Glomerular visceral epithelial cell (primary cell): ENCODE measurements around the gene SHMT1.
"Not testable (repeated sequence)": the region's sequence is repeated elsewhere in the genome, so short reads cannot be mapped to it uniquely, and the experiment has no call there.

Experiments
- DNase-seq: peaks from one replicate; pipeline ENCODE4 v3.0.0-alpha.2; 2016; ENCODE audit errors: extremely low spot score

The SHMT1 gene

DNA sequence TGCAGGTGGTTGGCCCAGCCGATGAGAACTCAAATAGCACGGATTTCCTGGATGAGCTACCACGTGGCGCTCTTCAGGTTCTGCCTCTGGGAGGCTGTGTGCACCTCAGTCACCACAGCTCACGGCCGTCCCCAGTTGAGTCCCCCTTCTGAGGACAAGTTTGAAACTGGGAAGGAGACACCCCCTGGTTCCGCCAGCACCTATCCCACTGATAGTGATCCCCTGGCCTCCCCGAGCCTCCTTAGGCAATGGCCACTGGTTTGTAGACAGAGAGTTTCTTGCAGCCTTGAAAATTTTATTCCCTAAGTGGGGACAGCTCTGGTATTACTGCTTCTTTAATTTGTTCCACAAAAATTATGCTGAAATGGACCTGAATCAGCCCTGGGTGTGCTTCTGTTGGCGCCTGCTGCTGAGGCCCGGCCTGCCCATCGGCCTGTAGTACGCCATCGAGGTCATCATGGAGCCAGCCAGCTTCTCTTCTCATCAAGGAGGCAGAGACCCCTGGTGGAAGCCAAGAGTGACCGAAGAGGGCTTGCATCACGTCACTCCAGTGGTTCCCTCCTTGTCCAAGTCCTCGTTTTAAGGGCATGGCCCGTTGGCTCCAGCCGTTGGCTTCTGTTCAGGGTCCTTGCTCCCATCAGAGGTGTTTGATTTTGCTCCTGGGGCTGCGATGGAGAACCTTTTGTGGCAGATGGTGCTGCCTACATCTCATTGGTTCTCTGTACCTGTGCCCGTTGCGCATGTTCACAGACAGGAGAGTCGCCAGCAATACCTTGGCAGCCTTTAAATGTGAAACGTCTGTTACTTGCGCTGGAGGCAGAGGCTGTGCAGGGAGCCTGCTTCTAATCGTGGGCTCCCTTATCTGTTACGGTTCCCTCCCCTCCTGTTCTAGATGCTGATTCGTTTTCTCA lies 39.0 kb downstream of the SHMT1 start:
- DNase-seq = no peak

- no peak for DNase-seq
Observed at GRCh38 chr17:18323507-18324139, 39.7 kb downstream of the SHMT1 start.

- DNase-seq = no peak
Observed at GRCh38 chr17:18323007-18323406, 40.3 kb downstream of the SHMT1 start.

DNA sequence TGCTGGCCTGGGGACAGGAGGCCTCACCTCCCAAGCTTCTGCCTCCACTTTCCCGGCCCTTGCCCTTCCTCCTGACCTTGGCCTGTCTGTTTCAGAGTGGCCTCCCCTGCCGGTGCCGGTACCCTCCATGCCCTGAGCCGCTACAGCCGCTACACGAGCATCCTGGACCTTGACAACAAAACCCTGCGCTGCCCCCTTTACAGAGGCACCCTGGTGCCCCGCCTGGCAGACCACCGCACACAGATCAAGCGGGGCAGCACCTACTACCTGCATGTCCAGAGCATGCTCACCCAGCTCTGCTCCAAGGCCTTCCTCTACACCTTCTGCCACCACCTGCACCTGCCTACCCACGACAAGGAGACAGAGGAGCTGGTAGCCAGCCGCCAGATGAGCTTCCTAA lies 40.8 kb downstream of the SHMT1 start:
- no peak for DNase-seq

GRCh38 chr17:18321309-18321708 lies 42.0 kb downstream of the SHMT1 start:
- no peak for DNase-seq

- DNase-seq = no peak
Observed at GRCh38 chr17:18320301-18320700, 43.0 kb downstream of the SHMT1 start.

DNA sequence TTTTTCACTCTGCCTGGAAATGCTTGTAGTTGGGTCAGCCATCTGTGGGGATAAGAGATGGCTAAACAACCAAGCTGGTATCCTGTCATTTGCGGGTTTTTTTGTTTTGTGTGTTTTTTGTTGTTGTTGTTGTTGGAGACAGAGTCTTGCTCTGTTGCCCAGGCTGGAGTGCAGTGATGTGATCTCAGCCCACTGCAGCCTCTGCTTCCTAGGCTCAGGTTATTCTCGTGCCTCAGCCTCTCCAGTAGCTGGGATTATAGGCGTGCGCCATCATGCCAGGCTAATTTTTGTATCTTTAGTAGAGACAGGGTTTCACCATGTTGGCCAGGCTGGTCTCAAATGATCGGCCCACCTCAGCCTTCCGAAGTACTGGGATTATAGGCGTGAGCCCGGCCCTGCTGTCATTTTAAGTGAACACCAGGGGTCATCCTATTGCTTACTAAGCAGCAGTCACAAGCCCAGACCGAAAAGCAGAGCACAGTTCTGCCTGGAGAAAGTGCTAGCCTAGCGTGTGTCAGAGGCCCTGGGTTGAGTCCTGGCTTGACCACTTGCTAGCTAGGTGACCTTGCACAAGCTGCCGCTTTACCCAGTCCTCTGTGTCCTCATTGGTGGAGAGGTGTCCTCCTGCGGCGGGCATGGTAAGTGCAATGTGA lies 43.6 kb downstream of the SHMT1 start:
- DNase-seq = peak; percentile 38

DNA sequence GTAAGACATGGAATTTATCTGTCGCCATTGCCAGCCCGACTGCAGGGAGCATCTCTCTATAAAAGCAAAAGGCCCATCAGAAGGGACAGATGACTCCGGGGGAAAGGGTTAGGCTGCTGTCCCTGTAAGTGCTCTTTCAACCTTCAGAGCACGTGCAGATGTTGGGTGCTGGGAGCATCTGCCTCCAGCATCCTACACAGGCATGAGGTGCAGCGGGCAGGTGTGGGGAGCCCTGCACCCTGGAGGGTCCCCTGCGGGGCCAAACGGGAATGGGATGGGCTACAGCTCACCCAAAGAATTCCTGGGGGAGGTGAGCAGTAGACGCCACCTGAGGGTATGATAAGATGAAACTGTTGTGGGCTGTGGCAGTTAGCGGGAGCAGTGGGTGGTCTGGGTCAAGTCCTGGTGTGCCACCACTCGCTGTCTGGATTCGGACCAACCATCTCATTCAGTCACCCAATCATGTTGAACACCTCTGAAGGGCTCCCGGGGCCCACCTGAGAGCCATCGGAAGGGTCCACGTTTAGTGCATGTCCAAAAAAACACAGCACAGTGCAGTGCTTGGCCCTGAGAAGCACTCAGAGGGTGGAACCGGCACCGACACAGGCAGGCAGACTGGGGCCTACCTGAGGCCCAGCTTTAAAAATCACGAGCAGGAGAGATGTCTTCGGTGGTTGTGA lies 44.4 kb downstream of the SHMT1 start:
- no peak for DNase-seq

DNA sequence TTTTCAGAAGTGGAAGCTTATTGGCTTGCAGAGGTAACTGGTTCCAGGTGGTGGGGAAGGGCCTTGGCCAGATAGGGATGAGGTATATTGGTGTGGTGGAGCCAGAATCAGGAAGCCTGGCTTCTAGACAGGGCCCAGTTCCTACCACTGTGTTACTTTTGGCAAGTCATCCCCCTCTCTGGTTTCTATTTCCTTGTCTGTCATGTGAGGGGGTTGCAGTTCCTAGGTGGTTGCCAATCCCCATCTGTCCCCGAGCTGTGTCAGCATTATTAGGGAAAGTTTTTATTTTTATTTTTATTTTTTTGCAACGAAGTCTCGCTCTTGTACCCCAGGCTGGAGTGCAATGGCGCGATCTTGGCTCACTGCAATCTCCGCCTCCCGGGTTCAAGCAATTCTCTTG lies 45.2 kb downstream of the SHMT1 start:
- DNase-seq = no peak

GRCh38 chr17:18315961-18316360 lies 47.4 kb downstream of the SHMT1 start:
- no peak for DNase-seq

GRCh38 chr17:18315562-18315922 lies 47.8 kb downstream of the SHMT1 start:
- DNase-seq = no peak

DNA sequence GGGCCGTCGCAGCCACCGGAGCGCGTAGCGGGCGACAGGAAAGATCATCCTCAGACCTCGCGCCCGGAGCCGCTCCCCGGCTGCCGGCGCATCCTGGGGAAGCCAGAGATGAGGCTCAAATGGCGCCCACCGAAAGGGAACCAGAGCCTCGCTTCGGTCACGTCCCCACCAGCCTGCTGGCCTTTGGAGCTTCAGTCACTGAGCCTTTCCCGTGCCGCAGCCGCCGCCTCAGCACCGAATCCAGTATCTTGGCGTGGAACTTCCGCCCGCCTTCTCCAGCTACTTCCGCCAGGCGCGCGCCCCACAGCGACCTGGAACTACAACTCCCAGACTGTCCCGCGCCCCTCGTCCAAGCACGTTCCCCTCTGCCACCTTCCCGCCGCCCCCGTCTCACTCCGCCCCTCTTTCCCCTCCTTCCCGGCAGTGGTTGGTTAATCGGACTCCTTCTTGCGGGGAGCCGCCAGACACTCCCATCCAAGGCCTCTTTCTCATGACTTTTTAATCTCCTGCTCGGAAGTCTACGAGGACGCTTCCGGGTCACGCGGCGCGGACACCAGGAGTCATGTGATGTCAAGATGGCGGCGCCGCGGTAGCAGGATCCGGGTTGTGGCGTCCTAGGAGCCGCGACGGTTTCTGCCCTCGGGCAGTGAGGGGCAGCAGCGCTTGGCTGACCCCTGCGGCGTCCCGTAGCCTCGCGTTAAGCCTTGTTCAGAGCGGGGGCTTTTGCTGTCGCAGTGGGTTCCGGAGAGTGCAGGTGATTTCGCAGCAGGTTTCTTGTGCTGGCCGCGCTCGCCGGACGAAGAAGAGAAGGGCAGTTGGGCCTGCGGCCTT lies 48.4 kb downstream of the SHMT1 start, which contains the start of the genes SMCR8 and TOP3A:
Gene SMCR8, plus strand, starts transcription at position 563 of the 831 bp plus-strand sequence. CDS start 497 bp downstream, outside the sequence.
Gene TOP3A, minus strand, starts transcription at position 264 of the 831 bp plus-strand sequence. Its CDS starts 216 bp downstream, at position 48.
- DNase-seq = peak; percentile 98

- no peak for DNase-seq
Observed at GRCh38 chr17:18314059-18314730, 49.2 kb downstream of the SHMT1 start.

GRCh38 chr17:18309202-18309601 lies 54.1 kb downstream of the SHMT1 start:
- no peak for DNase-seq

DNA sequence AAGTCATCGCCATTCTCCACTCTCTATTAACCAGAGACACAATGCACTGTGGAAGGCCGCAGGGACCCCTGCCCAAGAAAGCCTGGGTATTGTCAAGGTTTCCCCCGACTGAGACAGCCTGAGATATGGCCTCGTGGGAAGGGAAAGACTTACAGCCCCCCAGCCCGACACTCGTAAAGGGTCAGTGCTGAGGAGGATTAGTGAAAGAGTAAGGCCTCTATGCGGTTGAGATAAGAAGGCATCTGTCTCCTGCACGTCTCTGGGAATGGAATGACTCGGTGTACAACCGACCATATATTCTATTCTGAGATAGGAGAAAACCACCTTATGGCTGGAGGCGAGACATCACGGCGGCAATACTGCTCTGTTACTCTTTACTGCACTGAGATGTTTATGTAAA lies 60.1 kb downstream of the SHMT1 start:
- not testable (repeated sequence) for DNase-seq

DNA sequence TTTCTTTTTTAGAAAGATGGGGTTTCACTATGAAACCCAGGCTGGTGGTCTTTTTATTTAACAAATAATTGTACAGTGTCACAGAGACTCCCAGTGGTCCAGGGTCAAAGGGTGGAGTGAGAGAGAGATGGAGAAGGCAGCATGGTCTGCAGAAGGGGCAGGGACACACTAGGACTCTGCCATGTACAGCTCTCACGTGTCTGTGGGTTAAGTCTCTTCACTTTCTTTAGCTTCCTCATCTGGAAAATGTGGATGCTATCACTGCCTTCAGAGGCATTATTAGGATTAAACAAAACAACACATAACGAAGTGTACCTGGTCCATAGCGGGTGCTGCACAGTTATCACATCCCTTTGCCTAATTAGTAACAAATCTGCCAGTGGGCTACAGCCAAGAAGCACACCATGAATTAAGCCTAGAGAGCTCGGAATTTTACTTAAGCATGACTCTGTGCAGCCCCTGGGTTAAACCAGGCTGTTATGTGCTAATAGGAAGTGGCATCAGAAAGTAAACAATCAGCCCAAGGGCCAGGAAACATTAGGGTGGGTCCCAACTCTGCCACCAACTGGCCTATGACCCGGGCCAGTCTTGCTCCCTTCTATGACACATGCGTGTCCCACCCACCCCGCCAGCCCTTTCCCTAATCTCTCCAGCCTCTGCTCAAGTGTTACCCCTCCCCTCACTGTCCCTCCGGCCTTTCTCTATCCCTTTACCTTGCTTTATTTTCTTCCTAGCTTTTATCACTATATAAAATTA lies 62.4 kb downstream of the SHMT1 start:
- no peak for DNase-seq

GRCh38 chr17:18298061-18298460 lies 65.3 kb downstream of the SHMT1 start:
- DNase-seq = not testable (repeated sequence)

- no peak for DNase-seq
Observed at GRCh38 chr17:18291718-18292540, 71.4 kb downstream of the SHMT1 start.

DNA sequence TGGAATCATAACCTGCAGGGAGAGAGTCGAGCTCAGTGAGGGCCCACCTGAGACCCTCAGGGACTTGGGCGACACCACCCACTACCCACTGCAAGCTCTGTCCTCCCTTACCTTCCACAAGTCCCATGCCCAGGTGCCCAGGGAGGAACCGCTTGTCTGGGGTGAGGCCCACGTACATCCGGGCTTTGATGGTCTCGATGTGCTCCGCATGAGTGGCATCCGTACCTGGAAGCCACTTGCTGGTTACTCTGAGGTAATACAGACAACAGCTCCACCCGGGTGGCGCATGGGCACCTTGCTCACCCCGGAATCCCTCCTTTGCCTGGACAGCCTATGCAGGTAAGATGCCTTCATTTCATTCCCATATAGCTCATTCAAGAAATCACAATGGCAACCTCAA lies 78.1 kb downstream of the SHMT1 start:
- no peak for DNase-seq
